Erythroblast (primary cell): ENCODE measurements around the gene PVR.

Experiments used
- GATA1 ChIP-seq: IDR thresholded peaks from 2 replicates; pipeline ENCODE4 v1.6.1; 2011; ENCODE audit warnings: low read depth, mild to moderate bottlenecking, control low read depth, low read length, moderate library complexity
- POLR2A ChIP-seq: IDR thresholded peaks from 2 replicates; pipeline ENCODE4 v1.6.1; 2011; ENCODE audit warnings: mild to moderate bottlenecking, low read length

DNA sequence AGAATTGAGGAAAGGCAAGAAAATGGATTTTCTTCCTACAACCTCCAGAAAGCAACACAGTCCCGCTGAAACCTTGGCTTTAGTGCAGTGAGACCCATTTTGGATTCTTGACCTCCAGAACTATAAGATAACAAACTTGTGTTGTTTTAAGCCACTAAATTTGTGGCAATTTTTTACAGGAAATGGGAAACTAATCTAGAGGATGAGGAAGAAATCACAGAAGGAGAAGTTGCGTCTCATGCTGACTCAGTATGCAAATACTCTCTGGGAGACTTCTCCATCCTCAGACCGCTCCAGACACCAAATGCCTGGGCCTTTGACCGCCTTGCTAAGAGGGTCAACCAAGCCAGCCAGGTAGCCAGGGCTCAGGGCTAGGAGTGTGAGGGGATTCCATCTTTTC lies 42.2 kb downstream of the PVR start:
- TF ChIP-seq POLR2A (no peak), GATA1 (no peak)
